Colonic mucosa (tissue), 4 donors: ENCODE data around the gene PPIA. TPM values are rescaled to one million over a fixed set of nuclear protein-coding genes. Genes with fewer than 3 reads are reported as not detected.
"Not testable (repeated sequence)": the region's sequence is repeated elsewhere in the genome, so short reads cannot be mapped to it uniquely, and the experiment has no call there.

ENCODE experiments used
- DNase-seq: peaks from one replicate; pipeline ENCODE4 v3.0.0-alpha.2; 2020
- H3K27ac ChIP-seq: fragments of 200-600 bp; one replicate; pipeline ENCODE4 v1.8.0; 2021
- H3K27me3 ChIP-seq: fragments of 200-600 bp; one replicate; pipeline ENCODE4 v1.8.0; 2021
- H3K36me3 ChIP-seq: fragments of 200-600 bp; one replicate; pipeline ENCODE4 v1.8.0; 2021
- H3K4me1 ChIP-seq: fragments of 200-600 bp; one replicate; pipeline ENCODE4 v1.8.0; 2021; ENCODE audit warnings: mild to moderate bottlenecking
- H3K4me3 ChIP-seq: fragments of 200-600 bp; one replicate; pipeline ENCODE4 v1.8.0; 2021
- H3K9ac ChIP-seq, 2 donors: one replicate each; pipeline ENCODE4 v1.7.0; 2013; ENCODE audit warnings: control low read depth in 2 of 2, low read depth in 2 of 2, low read length in 2 of 2
- H3K9me3 ChIP-seq: fragments of 200-600 bp; one replicate; pipeline ENCODE4 v1.8.0; 2021
- intact Hi-C: fragments of 100-400 bp; cut with DNase I; formaldehyde crosslinking; loops from one replicate; pipeline ENCODE4 v1.14.1; 2022
- total RNA-seq, 2 donors: library from RNA; stranded (reverse); fragmentation: NEBNext Ultra II Directional in 1 of 2; extraction: Animal tissue kit (Norgen Biotek cat#: 25700) in 1 of 2; gene quantifications; one replicate each; pipeline ENCODE4 v1.2.1, GENCODE V29; 2021
- TF ChIP-seq, protein P1 (sequence below): fragments of 200-600 bp; IDR thresholded peaks from one replicate; pipeline ENCODE4 v1.8.0; 2022; ENCODE audit warnings: antibody characterized with exemption, mild to moderate bottlenecking
- donor health status: healthy.
- donor health status: DM: no; HTN: no; CAD: no.
- donor health status: DM: no; HTN: no; CAD: no.

Gene PPIA
- total RNA-seq, 2 donors from 2014 or later: 1,435 to 2,110 TPM

DNA sequence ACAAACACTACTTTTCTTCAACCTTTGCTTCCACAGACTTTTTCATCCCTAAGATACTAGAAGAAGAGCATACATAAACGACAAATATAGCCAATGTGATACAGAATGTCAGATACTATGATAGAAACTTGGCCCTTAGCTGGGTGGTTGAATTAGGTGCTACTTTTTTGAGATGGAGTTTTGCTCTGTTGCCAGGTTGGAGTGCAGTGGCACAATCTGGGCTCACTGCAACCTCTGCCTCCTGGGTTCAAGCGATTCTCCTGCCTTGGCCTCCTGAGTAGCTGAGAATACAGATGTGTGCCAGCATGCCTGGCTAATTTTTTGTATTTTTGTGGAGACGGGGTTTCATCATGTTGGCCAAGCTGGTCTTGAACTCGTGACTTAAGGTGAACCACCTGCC, 3.5 kb downstream of the PPIA start:
- Histone ChIP-seq H3K27ac (no peak overlapping the region), H3K27me3 (no peaks in the 10 kb centered on the region), H3K9ac (no peak overlapping the region), H3K36me3 (peaks cover 13% of the 10 kb centered on the region), H3K9me3 (no peaks in the 10 kb centered on the region), H3K4me3 (no peak overlapping the region), H3K4me1 (peaks cover 13% of the 10 kb centered on the region)
- no peak for DNase-seq
- intact Hi-C loops: loop anchor here (5.0 kb wide), 2 partner anchors 47 to 218 kb away; partner anchors contain the start of genes H2AZ2 and TMED4
- TF ChIP-seq, protein P1, sequence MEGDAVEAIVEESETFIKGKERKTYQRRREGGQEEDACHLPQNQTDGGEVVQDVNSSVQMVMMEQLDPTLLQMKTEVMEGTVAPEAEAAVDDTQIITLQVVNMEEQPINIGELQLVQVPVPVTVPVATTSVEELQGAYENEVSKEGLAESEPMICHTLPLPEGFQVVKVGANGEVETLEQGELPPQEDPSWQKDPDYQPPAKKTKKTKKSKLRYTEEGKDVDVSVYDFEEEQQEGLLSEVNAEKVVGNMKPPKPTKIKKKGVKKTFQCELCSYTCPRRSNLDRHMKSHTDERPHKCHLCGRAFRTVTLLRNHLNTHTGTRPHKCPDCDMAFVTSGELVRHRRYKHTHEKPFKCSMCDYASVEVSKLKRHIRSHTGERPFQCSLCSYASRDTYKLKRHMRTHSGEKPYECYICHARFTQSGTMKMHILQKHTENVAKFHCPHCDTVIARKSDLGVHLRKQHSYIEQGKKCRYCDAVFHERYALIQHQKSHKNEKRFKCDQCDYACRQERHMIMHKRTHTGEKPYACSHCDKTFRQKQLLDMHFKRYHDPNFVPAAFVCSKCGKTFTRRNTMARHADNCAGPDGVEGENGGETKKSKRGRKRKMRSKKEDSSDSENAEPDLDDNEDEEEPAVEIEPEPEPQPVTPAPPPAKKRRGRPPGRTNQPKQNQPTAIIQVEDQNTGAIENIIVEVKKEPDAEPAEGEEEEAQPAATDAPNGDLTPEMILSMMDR: no peak

DNA sequence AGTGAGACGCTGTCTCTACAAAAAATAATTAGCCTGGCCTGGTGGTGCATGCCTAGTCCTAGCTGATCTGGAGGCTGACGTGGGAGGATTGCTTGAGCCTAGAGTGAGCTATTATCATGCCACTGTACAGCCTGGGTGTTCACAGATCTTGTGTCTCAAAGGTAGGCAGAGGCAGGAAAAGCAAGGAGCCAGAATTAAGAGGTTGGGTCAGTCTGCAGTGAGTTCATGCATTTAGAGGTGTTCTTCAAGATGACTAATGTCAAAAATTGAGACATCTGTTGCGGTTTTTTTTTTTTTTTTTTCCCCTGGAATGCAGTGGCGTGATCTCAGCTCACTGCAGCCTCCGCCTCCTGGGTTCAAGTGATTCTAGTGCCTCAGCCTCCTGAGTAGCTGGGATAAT, 5.4 kb downstream of the PPIA start:
- no peaks in the 10 kb centered on the region for H3K9me3 ChIP-seq
- intact Hi-C loops: no loop called here
- TF ChIP-seq, protein P1: no peak
- no peak overlapping the region for H3K4me3 ChIP-seq
- peaks cover 13% of the 10 kb centered on the region for H3K36me3 ChIP-seq
- DNase-seq: no peak
- H3K27me3 ChIP-seq: no peaks in the 10 kb centered on the region
- H3K4me1 ChIP-seq: peaks cover 13% of the 10 kb centered on the region
- H3K9ac ChIP-seq: no peak overlapping the region
- no peak overlapping the region for H3K27ac ChIP-seq

DNA sequence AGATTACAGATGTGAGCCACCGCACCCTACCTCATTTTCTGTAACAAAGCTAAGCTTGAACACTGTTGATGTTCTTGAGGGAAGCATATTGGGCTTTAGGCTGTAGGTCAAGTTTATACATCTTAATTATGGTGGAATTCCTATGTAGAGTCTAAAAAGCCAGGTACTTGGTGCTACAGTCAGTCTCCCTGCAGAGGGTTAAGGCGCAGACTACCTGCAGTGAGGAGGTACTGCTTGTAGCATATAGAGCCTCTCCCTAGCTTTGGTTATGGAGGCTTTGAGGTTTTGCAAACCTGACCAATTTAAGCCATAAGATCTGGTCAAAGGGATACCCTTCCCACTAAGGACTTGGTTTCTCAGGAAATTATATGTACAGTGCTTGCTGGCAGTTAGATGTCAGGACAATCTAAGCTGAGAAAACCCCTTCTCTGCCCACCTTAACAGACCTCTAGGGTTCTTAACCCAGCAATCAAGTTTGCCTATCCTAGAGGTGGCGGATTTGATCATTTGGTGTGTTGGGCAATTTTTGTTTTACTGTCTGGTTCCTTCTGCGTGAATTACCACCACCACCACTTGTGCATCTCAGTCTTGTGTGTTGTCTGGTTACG, 6.0 kb downstream of the PPIA start:
- H3K27ac ChIP-seq: no peak overlapping the region
- intact Hi-C loops: no loop called here

DNA sequence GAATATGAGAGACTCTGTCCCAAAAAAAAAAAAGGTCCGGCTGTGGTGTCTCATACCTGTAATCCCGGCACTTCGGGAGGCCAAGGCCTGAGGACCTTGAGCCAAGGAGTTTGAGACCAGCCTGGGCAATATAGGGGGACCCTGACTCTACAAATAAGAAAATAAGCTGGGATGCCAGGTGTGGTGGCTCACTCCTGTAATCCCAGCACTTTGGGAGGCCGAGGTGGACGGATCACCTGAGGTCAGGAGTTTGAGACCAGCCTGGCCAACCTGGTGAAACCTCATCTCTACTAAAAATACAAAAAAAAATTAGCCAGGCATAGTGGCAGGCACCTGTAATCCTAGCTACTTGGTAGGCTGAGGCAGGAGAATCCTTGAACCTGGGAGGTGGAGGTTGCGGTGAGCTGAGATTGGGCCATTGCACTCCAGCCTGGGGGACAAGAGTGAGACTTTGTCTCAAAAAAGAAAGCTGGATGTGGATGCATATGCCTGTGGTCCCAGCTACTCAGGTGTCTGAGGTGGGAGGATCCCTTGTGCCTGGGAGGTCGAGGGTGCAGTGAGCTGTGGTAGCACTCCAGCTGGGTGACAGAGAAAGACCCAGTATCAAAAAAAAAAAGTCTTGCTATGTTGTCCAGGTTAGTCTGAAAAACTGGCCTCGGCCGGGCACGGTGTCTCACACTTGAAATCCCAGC, 7.5 kb downstream of the PPIA start:
- intact Hi-C loops, H3K4me3 ChIP-seq, H3K4me1 ChIP-seq, H3K9me3 ChIP-seq, H3K27me3 ChIP-seq, DNase-seq, H3K27ac ChIP-seq, H3K9ac ChIP-seq: not testable (repeated sequence)
- peaks cover 13% of the 10 kb centered on the region for H3K36me3 ChIP-seq

More for the DNA sequence above, 6.0 kb downstream of the PPIA start:
- Histone ChIP-seq H3K27me3 (no peaks in the 10 kb centered on the region), H3K9ac (no peak overlapping the region), H3K36me3 (peaks cover 13% of the 10 kb centered on the region), H3K4me1 (peaks cover 13% of the 10 kb centered on the region), H3K9me3 (no peaks in the 10 kb centered on the region), H3K4me3 (no peak overlapping the region)
- TF ChIP-seq, protein P1: no peak
- no peak for DNase-seq

DNA sequence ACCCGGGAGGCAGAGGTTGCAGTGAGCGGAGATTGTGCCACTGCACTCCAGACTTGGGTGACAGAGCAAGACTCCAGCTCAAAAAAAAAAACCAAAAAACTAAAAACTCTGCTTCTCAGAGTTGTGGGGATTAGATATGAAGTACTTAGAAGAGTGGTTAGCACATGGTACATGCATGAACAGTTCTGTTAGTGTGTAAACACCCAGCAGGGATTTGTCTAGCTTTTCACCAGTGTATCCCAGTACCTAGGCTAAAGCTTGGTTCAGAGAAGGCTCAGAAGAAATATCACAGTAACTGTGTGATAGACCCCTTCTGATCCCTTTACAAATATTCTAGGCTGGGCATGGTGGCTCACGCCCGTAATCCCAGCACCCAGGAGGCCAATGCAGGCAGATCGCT, 9.5 kb downstream of the PPIA start:
- Histone ChIP-seq H3K27ac (no peak overlapping the region), H3K9ac (no peak overlapping the region), H3K4me3 (no peak overlapping the region), H3K4me1 (no peaks in the 10 kb centered on the region), H3K9me3 (no peaks in the 10 kb centered on the region), H3K27me3 (no peaks in the 10 kb centered on the region), H3K36me3 (peaks cover 7% of the 10 kb centered on the region)
- TF ChIP-seq, protein P1: no peak
- DNase-seq: no peak
- intact Hi-C loops: no loop called here

DNA sequence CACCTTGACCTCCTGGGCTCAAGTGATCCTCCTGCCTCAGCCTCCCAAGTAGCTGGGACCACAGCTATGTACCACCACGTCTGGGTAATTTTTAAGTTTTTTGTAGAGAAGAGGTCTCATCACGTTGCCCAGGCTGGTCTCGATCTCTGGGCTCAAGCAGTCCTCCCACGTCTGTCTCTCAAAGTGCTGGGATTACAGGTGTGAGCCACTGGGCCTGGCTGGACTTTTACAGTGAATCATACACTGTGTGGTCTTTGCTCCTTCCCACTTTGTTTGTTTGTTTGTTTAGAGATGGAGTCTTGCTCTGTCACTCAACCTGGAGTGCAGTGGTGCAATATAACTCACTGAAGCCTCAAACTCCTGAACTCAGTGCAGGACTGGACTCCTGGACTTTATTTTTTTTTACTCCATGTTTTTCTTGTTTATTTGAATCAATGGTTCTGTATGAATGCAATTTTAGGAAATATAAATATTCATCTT, 12.5 kb downstream of the PPIA start:
- Histone ChIP-seq H3K4me1 (no peaks in the 10 kb centered on the region), H3K9ac (no peak overlapping the region), H3K36me3 (peaks cover 3% of the 10 kb centered on the region), H3K4me3 (no peak overlapping the region), H3K27me3 (no peaks in the 10 kb centered on the region), H3K9me3 (no peaks in the 10 kb centered on the region), H3K27ac (no peak overlapping the region)
- TF ChIP-seq, protein P1: no peak
- no peak for DNase-seq
- intact Hi-C loops: no loop called here
